Measurements from ENCODE around the gene MTNR1A.

DNA sequence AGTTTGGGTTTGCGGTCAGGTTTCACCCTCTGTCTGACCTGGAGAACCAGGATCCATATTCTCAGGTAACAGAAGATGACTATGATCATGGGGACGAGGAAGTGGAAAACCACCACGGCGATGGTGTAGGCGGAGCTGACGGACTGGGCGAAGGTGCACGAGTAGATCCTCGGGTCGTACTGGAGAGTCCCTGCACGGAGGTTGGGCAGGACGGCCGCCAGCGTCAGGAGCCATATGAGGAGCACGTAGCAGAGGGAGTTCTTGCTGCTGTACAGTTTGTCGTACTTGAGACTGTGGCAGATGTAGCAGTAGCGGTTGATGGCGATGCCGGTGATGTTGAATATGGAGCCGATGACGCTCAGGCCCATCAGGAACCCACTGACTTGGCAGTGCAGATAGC, 21.3 kb downstream of the MTNR1A start:
- no peak for TF ChIP-seq POLR2A (IDR thresholded peaks at IDR 0.05; ENCODE audit: low read depth, low read length)
- no peak for TF ChIP-seq TAF1 (IDR thresholded peaks at IDR 0.05; ENCODE audit: borderline replicate concordance, low read depth, low read length)

Data from GM12892 (cell line).